T-helper 2 cell treated with Interferon-gamma antibody and Interleukin-4, amounts not matched to agents 100 ng/mL and 5 ng/mL, for 36 hours (primary cell): Measurements from ENCODE around the gene CXADR. TPM values are rescaled to one million over a fixed set of nuclear protein-coding genes. Genes with fewer than 3 reads are reported as not detected.

ENCODE experiments used
- intact Hi-C: fragments of 100-400 bp; cut with micrococcal nuclease; formaldehyde crosslinking; loops from one replicate; pipeline ENCODE4 v1.15.1; 2023
- total RNA-seq: library from RNA; stranded (reverse); gene quantifications from 2 replicates; pipeline ENCODE4 v1.2.3, GENCODE V29; 2022

CXADR gene
- total RNA-seq, 1 donor from 2014 or later = 0.50 TPM

DNA sequence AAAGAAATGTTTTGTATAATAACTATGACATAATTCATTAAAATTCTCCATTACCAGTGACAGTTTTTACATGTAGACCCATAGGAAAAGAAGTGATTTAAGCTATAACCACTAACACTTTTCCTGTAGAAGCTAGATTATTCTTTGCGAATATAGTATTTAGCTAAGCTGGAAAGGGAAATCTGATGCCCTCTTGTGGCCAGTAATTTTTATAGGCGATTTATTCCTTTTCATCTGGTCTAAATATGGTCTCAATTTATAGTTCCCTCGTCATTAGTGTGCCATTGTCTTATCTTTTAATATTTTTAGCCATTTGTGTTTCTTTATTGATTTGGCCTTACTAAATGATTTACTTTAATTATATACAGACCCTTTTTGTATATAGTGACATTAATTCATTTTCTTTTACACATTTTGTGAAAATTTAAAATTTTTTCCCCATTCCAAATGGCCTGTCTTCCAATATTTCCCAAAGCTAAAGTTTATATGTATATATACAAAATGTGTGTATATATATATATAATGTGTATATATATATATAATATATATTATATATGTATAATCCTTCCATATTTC, 73.1 kb downstream of the CXADR start:
- intact Hi-C loops = loop anchor here (5.0 kb wide), 1 partner anchor 74 kb away; the partner anchor contains the start of gene CXADR

DNA sequence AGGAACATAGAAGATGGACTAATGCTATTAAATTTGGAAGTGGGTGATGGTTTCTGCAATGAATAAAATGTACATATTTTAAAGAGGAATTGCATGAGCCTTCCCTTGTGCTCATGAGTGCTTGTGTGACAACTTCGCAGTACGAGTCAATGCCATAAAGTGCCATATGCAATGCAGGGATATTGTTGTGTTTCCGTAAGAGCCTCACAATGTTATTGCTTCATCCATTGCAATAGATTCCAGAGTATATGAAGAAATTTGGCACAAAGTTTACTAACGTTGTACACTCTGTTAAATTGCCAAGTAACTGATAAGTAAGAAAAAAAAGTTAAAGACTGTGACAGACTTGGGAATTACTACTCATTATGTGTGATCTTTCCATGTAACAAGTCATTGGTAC, 77.6 kb downstream of the CXADR start:
- intact Hi-C loops = no loop called here

GRCh38 chr21:17597680-17598079, 84.8 kb downstream of the CXADR start:
- intact Hi-C loops = no loop called here

DNA sequence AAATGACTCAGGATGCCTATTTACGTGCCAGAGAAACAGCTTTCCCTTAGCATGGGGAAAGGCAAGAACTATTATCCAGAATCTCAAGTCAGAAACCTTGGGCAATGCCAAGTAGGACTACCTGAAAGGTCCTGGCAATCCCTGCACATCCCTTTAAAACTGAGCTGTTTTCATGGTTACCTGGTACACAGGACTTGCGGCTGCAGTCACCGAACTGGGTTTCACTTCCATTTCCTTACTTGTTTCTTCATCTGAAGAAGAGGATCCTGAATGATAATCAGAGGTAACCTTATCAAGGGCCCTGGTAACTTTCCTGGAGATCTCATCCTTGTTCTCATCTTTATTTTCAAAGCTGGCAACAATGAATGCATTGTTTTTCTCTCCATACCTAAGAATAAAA, 85.6 kb downstream of the CXADR start:
- intact Hi-C loops = no loop called here

DNA sequence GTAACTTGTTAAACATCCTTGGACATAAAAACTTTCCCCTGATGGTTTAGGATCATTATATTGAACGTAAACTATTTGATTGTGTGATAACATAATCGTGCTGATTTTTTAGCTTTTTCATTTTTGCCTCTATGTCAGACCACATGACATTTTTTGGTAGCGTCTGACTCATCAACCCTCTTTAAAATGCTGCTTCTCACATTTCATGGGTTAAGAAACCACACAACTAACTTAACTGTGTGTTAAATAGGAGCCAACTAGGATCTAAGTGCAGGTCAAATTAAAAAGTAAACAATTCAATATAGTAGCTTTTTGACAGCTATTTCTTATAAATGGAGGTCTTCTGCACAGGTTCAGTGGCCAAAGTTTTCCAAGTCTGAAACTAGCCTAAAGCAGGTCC, 90.0 kb downstream of the CXADR start:
- intact Hi-C loops = loop anchor here (1.0 kb wide), 1 partner anchor 8 kb away; no protein-coding TSS in a partner anchor

- intact Hi-C loops = no loop called here
Measured at GRCh38 chr21:17607684-17608083, 94.8 kb downstream of the CXADR start.

DNA sequence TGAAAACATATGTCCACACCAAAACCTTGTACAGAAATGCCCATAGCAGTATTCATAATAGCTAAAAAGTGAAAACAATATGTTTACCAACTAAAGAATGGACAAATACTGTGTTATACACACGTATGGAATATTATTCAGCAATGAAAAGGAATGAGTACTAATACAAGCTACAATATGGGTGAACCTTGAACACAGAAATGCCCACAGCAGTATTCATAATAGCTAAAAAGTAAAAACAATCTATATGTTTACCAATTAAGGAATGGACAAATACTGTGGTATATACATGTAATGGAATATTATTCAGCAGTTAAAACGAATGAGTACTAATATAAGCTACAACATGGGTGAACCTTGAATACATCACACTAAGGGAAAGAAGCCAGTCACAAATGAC, 96.8 kb downstream of the CXADR start:
- intact Hi-C loops = loop anchor here (2.0 to 5.0 kb wide), 2 partner anchors 175 to 1877 kb away; no protein-coding TSS in a partner anchor

- intact Hi-C loops = loop anchor here (1.0 to 5.0 kb wide), 5 partner anchors 8 to 1879 kb away; partner anchors contain the start of gene C21orf91
Measured at GRCh38 chr21:17610911-17611310, 98.1 kb downstream of the CXADR start.

DNA sequence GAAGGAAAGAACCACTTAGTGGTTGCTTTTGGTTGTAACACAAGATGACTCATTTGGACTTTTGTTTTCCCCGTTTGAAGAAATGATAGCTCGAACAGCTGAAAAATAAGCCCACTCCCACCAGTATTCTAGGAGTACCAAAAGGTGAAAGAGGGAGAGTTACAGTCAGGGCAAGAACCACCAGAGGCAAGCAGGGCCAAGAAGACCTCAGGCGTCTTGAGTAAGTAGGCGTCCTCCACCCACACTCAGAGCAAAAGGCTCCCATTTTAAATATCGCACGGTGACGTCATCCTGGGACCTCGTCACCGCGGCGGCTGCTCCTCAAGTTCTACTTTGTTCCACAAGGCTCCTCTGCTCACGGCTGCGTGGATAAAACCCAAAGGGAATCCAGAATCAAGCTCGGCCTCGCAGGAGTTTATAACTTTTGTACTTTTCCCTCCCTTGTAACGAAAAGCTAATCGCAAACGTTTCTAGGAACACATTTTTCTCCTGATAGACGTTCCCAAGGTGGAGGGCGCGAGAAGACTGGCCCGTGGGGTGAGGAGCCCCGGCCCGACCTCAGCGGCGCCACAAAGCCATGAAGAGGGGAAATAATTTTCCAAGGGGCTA, 98.7 kb downstream of the CXADR start:
- intact Hi-C loops = loop anchor here (1.0 to 5.0 kb wide), 5 partner anchors 8 to 1879 kb away; partner anchors contain the start of gene C21orf91

GRCh38 chr21:17612023-17612564, 99.3 kb downstream of the CXADR start:
- intact Hi-C loops = loop anchor here (5.0 kb wide), 1 partner anchor 1880 kb away; no protein-coding TSS in a partner anchor

DNA sequence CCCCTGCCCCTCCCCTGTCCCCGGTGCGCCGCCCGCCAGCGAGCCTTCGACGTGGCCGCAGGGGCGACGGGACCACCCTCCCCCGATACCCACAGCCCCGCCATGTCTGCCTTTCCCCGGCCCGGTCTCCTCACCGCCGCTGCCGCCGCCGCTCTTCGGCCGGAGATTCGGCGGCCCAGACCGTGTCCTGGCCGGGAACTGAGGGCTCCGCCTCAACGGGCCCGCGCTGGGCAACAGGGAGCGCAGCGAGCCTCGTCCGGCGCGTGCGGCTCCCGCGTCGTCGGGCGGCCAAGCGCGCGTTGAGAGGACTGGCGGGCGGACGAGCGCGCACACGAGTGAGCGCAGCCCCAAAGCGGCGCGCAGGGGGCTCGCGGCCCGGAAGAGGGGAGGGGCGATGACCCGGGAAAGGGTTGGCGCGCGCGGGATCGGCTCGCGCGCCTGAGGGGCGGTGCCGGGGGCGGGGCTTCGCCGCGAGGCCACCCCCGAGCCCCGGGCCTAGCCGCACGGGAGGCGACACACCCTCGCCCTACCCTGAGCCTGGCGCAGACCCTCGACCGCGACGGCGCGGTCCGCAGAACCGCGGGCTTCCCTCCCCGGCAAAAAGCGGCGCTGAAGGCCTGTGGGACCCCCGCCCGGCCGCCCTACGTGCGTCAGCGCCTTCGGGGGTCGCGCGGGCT, 99.9 kb downstream of the CXADR start, which contains the start of gene BTG3:
BTG3 (minus strand) TSS at position 337 of the 677 bp plus-strand sequence. CDS start 3,757 bp downstream, outside the sequence.
- intact Hi-C loops = loop anchor here (5.0 kb wide), 1 partner anchor 1880 kb away; no protein-coding TSS in a partner anchor

DNA sequence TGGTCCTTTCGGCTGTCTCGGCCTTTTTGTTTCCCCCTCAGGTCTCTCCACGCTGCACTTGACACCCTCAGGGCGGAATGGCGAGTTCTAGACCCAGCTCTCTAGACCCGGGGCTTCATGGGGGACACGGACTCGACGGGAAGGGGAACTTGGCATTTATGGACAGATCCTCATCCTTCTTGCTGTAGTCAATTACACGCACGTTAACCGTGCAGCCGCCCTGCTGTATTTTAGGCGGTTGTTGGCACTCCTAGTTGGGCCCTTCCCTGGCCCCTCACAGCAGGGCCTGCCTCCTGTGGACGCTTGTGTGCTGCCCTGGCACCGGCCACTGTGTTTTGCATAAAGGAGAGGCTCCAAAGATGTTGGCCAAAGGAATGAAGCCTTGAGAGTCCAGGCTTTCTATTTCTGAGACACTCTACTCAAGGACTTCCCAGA, 100.4 kb downstream of the CXADR start:
- intact Hi-C loops = loop anchor here (5.0 kb wide), 1 partner anchor 1881 kb away; no protein-coding TSS in a partner anchor

- intact Hi-C loops = no loop called here
Measured at GRCh38 chr21:17616831-17617230, 104.0 kb downstream of the CXADR start.

DNA sequence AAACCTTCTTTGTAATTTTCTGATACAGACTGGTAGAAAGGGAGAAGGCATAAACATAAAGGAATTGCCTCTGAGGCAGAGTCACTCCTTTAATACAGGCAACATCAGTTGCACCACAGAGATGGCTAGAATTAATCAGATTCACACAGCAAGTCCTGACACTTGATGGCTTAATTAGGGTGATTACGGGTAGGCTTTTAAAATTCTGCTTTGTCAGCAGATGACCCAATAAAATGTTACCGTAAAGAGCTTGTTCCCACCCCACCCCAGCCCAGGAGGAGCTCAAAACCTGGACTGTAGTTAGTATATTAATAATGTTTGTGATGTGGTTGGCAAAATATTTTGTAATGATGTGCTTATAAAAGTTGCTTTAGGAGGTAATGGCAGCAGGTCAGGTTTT, 109.2 kb downstream of the CXADR start:
- intact Hi-C loops = no loop called here

DNA sequence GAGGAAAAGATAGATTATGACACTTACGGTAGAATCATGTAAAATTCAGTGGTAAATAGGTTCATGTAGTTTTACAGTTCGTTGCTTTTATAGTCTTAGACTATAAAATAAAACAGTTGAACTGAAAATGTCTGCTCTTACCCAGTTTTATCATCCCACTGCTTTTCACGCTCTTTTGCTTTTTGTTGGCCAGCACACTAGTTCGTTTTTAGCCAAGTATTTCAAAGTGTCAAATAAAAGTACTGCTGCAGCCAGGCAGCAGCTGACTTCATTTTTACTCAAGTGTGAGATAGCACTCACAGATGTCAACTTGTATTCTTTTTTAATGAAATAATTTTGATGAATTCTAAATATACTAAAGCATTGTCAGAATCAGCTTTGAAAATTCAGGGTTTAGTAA, 118.4 kb downstream of the CXADR start:
- intact Hi-C loops = no loop called here

DNA sequence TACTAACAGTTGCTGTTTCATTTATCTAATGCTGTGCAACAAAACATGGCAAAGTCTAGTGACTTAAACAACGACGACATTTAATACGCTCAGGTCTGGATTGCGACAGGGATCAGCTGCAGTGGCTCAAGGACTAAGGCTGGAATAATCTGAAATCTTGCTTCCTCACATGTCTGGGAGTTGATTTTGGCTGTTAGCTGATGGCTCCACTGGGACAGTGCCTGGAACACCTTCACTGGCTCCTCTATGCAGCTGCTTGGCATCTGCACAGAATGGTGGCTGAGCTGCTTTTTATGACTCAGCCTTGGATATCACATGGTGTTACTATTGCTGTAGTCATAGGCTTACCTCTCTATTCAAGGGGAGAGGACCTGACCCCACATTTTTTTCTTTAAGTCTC, 123.9 kb downstream of the CXADR start:
- intact Hi-C loops = no loop called here

- intact Hi-C loops = no loop called here
Measured at GRCh38 chr21:17640821-17641220, 128.0 kb downstream of the CXADR start.

Other genes starting within 250 kb of the CXADR start
- 45.7 and 52.1 TPM in 2 replicates for gene BTG3, start 99.9 kb downstream of the CXADR start, total RNA-seq